GM12873 (cell line): ENCODE data around the gene CCN6.

Experiments
- CTCF ChIP-seq: IDR thresholded peaks from 2 replicates; pipeline ENCODE4 v1.5.1; 2012; ENCODE audit warnings: low read depth, mild to moderate bottlenecking, moderate library complexity, low read length, control low read depth; ENCODE audit not compliant: insufficient read depth; ENCODE audit errors: missing control alignments

Gene CCN6

GRCh38 chr6:112030206-112030960 is 23.5 kb upstream of the CCN6 start:
- TF ChIP-seq CTCF, result no peak

GRCh38 chr6:112030961-112031660 is 22.8 kb upstream of the CCN6 start:
- no peak for TF ChIP-seq CTCF

GRCh38 chr6:112031960-112032359 is 21.9 kb upstream of the CCN6 start:
- TF ChIP-seq CTCF, result no peak

GRCh38 chr6:112032728-112033127 is 21.2 kb upstream of the CCN6 start:
- TF ChIP-seq CTCF, result no peak

DNA sequence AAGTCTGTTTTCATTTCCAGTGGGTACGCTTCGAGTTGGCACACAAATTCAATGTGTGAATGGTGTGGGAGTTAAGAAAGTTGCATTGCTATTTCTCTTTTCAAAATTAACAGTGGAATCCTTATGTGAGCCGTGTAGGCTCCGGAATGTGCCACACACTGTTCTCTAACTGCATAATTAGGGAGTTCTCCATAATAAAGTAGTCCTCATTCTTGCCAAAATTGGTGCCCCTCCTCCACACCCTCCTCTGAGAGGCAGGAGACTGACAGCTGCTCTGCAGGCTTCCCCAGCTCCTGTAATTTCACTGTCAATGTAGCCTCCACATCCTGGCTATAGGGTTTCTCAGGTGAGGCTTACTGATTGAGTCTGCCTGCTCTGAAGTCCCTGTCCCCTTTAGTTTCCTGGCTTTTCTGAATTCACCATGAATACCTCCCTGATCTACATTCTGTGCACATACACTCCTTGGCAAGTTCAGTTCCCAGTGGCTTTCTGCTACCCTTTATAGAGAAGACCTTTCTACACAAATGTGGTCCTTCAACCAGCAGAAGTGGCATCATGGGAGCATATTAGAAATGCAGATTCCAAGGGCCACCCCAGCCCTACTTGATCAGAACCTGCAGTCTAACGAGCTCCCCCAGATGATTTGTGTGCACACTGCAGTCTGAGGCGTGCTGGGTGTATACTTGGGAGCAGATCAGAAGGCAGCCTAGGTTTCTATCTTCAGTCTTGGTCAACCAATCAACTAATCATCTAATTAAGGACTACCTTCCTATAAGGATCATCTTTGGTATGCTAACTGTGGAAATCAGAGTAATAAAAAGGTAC is 19.9 kb upstream of the CCN6 start:
- no peak for TF ChIP-seq CTCF

DNA sequence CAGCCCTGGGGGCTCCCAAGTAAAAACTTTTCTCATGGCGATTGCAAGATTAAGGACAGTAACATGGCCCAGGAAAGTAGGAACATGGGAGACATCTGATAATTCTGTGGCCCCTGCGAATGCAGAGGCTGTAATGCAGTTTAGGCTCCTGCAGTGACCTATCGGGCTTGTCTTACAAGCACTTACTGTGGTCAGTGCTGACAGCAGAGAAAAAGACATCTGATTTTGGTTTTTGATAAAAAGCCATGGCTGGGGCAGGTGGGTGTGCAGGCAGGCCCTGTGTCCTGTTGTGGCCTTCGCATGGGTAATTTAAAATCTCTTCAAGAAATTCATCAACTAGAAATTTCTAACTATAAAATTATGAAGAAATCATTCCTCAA is 19.3 kb upstream of the CCN6 start:
- no peak for TF ChIP-seq CTCF

- TF ChIP-seq CTCF, result no peak
These were observed 17.7 kb upstream of the CCN6 start for GRCh38 chr6:112036088-112036637.
